Glutamatergic neuron (in vitro differentiated cells): ENCODE data around the gene ABITRAM. TPM values are rescaled to one million over a fixed set of nuclear protein-coding genes. Genes with fewer than 3 reads are reported as not detected.
"Not testable (repeated sequence)": the region's sequence is repeated elsewhere in the genome, so short reads cannot be mapped to it uniquely, and the experiment has no call there.

Experiments used
- DNase-seq: peaks from one replicate; pipeline ENCODE4 v3.0.0; 2022
- H3K27ac Mint-ChIP-seq: one replicate; pipeline ENCODE4 v1.8.0; 2020; ENCODE audit warnings: mild to moderate bottlenecking, mixed read lengths, inconsistent platforms; ENCODE audit not compliant: unreplicated experiment
- H3K27me3 Mint-ChIP-seq: one replicate; pipeline ENCODE4 v1.8.0; 2020; ENCODE audit warnings: mild to moderate bottlenecking, moderate library complexity, mixed read lengths, inconsistent platforms; ENCODE audit not compliant: unreplicated experiment
- H3K36me3 Mint-ChIP-seq: one replicate; pipeline ENCODE4 v1.8.0; 2020; ENCODE audit warnings: mild to moderate bottlenecking, mixed read lengths, inconsistent platforms; ENCODE audit not compliant: unreplicated experiment
- H3K4me1 Mint-ChIP-seq: one replicate; pipeline ENCODE4 v1.8.0; 2020; ENCODE audit warnings: mild to moderate bottlenecking, low read depth, mixed read lengths, inconsistent platforms; ENCODE audit not compliant: unreplicated experiment
- H3K4me3 Mint-ChIP-seq: one replicate; pipeline ENCODE4 v1.8.0; 2020; ENCODE audit warnings: mild to moderate bottlenecking, mixed read lengths, inconsistent platforms; ENCODE audit not compliant: unreplicated experiment
- H3K9me3 Mint-ChIP-seq: one replicate; pipeline ENCODE4 v1.8.0; 2020; ENCODE audit warnings: mild to moderate bottlenecking, moderate library complexity, mixed read lengths, inconsistent platforms; ENCODE audit not compliant: unreplicated experiment
- total RNA-seq: library from RNA; stranded (reverse); fragmentation: NEBNext Ultra II Directional; extraction: Animal tissue kit (Norgen Biotek cat#: 25700); gene quantifications from one replicate; pipeline ENCODE4 v1.2.1, GENCODE V29; 2021; ENCODE audit not compliant: unreplicated experiment
- TF ChIP-seq, protein P1 (sequence below): fragments of 200-600 bp; sonication (generic); IDR thresholded peaks from one replicate; pipeline ENCODE4 v1.5.0; 2021; ENCODE audit not compliant: partially characterized antibody, unreplicated experiment

ABITRAM gene
- total RNA-seq, 1 donor from 2014 or later, result 5.5 TPM

GRCh38 chr9:108961151-108961550 is 27.0 kb downstream of the ABITRAM start:
- H3K36me3 Mint-ChIP-seq, result no peaks in the 10 kb centered on the region
- DNase-seq, result no peak
- no peaks in the 10 kb centered on the region for H3K27me3 Mint-ChIP-seq
- H3K4me3 Mint-ChIP-seq, result no peak overlapping the region
- TF ChIP-seq, protein P1, sequence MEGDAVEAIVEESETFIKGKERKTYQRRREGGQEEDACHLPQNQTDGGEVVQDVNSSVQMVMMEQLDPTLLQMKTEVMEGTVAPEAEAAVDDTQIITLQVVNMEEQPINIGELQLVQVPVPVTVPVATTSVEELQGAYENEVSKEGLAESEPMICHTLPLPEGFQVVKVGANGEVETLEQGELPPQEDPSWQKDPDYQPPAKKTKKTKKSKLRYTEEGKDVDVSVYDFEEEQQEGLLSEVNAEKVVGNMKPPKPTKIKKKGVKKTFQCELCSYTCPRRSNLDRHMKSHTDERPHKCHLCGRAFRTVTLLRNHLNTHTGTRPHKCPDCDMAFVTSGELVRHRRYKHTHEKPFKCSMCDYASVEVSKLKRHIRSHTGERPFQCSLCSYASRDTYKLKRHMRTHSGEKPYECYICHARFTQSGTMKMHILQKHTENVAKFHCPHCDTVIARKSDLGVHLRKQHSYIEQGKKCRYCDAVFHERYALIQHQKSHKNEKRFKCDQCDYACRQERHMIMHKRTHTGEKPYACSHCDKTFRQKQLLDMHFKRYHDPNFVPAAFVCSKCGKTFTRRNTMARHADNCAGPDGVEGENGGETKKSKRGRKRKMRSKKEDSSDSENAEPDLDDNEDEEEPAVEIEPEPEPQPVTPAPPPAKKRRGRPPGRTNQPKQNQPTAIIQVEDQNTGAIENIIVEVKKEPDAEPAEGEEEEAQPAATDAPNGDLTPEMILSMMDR, result no peak
- no peak overlapping the region for H3K27ac Mint-ChIP-seq
- peaks cover 2% of the 10 kb centered on the region for H3K4me1 Mint-ChIP-seq
- H3K9me3 Mint-ChIP-seq, result no peaks in the 10 kb centered on the region

DNA sequence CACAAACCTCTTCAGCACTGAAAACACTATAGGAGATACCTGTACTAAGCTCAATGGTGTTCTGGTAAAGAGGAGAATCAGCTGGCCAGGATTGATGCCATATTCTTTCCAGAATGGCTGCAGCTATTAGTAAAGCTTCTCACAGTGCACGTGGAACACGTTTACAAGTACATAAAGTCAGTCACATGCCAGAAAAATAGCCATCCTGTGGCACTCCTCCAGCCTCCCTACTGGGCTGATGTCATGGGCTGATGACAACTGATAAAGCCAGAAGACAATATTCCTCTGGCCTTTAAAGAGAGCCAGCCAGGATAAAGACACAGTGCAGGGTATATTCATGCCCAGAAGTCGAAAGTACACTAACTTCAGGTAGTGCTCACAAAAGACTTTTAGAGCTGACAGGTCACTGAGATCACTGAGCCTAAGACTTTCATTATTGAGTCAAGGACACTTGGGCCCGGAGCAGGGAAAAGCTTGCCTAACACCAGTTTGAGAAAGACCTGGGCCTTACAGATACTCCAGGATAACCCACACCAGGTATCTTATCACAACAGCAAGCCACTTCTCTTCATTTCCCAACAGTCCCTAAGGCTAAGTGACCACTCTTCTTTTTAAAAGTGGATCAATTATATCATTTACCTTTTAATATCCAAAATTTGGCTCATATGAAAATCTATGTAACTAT is 29.4 kb downstream of the ABITRAM start:
- H3K27me3 Mint-ChIP-seq, result no peaks in the 10 kb centered on the region
- TF ChIP-seq, protein P1, result no peak
- H3K9me3 Mint-ChIP-seq, result no peaks in the 10 kb centered on the region
- H3K4me1 Mint-ChIP-seq, result peaks cover 2% of the 10 kb centered on the region
- no peak for DNase-seq
- no peaks in the 10 kb centered on the region for H3K36me3 Mint-ChIP-seq
- H3K4me3 Mint-ChIP-seq, result no peak overlapping the region
- H3K27ac Mint-ChIP-seq, result no peak overlapping the region

DNA sequence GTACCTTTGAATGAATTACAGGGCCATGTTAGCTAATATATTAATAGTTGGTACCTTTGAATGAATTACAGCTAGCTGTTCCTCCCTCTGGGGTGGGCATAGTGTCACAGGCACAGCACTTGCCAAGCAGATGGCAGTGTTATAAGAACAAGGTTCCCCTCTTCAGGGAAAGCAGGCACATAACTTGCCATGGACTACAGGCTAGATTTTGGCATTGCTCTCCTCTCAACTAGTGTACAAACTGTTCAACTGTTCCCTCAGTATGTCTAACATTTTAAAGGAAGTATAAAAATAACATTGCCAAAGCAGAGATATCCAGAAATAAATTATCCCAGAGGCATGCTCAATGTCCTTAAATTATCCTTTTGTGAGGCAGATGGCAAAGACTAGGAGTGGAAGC is 33.7 kb downstream of the ABITRAM start:
- H3K4me3 Mint-ChIP-seq, result no peak overlapping the region
- no peaks in the 10 kb centered on the region for H3K4me1 Mint-ChIP-seq
- no peaks in the 10 kb centered on the region for H3K27me3 Mint-ChIP-seq
- H3K27ac Mint-ChIP-seq, result no peak overlapping the region
- peaks cover 15% of the 10 kb centered on the region for H3K36me3 Mint-ChIP-seq
- peaks cover 3% of the 10 kb centered on the region for H3K9me3 Mint-ChIP-seq
- no peak for DNase-seq
- TF ChIP-seq, protein P1, result no peak

GRCh38 chr9:108971392-108971791 is 37.2 kb downstream of the ABITRAM start:
- H3K9me3 Mint-ChIP-seq, H3K27ac Mint-ChIP-seq, H3K4me3 Mint-ChIP-seq, H3K4me1 Mint-ChIP-seq, DNase-seq, H3K27me3 Mint-ChIP-seq: not testable (repeated sequence)
- H3K36me3 Mint-ChIP-seq, result peaks cover 15% of the 10 kb centered on the region

DNA sequence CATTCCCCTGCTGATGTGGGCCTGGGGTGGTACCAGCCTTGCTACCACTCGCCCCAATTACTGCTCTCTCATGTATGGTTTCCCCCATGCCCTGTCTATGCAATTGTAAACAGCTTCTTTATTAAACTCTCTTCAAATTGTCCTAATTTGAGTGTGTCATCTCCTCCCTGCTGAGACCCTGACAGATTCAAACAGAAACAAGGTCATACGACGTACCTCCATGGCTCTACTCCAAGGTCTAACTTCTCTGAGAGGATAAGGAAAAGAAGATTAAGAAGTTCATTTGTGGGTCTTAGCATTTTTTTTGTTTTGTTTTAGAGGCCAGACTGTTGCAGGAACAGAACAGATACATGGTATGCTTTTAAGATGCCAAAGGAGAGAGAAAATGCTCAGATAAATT is 38.0 kb downstream of the ABITRAM start:
- Mint-ChIP-seq H3K9me3 (peaks cover 3% of the 10 kb centered on the region), H3K27ac (no peak overlapping the region), H3K4me3 (no peak overlapping the region), H3K27me3 (no peaks in the 10 kb centered on the region), H3K36me3 (peaks cover 15% of the 10 kb centered on the region), H3K4me1 (peaks cover 2% of the 10 kb centered on the region)
- no peak for DNase-seq
- TF ChIP-seq, protein P1, result no peak
